Right cardiac atrium (tissue), 5 donors: ENCODE data around the gene OR5W2. TPM values are rescaled to one million over a fixed set of nuclear protein-coding genes. Genes with fewer than 3 reads are reported as not detected.
"Not testable (repeated sequence)": the region's sequence is repeated elsewhere in the genome, so short reads cannot be mapped to it uniquely, and the experiment has no call there.

ENCODE experiments used
- ATAC-seq, 2 donors: fragments of 200-7000 bp; cut with Tn5 transposase; one replicate each; pipeline versions ENCODE4 v1.8.0 to v1.9.1; 2020; ENCODE audit warnings: moderate library complexity in 2 of 2, mild to moderate bottlenecking in 1 of 2
- DNase-seq, 3 donors: peaks; one replicate each; pipeline ENCODE4 v3.0.0-alpha.2; 2020
- H3K27ac ChIP-seq: one replicate; pipeline ENCODE4 v1.5.1; 2013; ENCODE audit warnings: mild to moderate bottlenecking, low read length, control low read depth, moderate library complexity
- H3K27me3 ChIP-seq: one replicate; pipeline ENCODE4 v1.6.1; 2013; ENCODE audit not compliant: control insufficient read depth, insufficient read depth
- H3K4me1 ChIP-seq: one replicate; pipeline ENCODE4 v1.6.1; 2013; ENCODE audit warnings: low read length; ENCODE audit not compliant: control insufficient read depth, insufficient read depth
- H3K4me3 ChIP-seq: one replicate; pipeline ENCODE4 v1.5.1; 2013; ENCODE audit warnings: low read length, control low read depth
- H3K9me3 ChIP-seq: one replicate; pipeline ENCODE4 v1.6.1; 2013; ENCODE audit warnings: low read length; ENCODE audit not compliant: control insufficient read depth
- WGBS: extraction: QIAGEN DNeasy Blood & Tissue Kit; methylation state at CpG from one replicate; pipeline ENCODE4 v1.1.7; 2013; 5-methylcytosine and 5-hydroxymethylcytosine counted together
- intact Hi-C, 4 donors: fragments of 100-400 bp; cut with DNase I; formaldehyde crosslinking; loops; one replicate each; pipeline versions ENCODE4 v1.11.0 to v1.14.0; 2022 to 2023
- long read RNA-seq, 4 donors: library from polyadenylated mRNA; unstranded; transcript quantifications; one replicate each; pipeline ENCODE4 v2.0.0, GENCODE V29; 2020 to 2021
- polyA plus RNA-seq: library from polyadenylated mRNA; stranded (reverse); fragments of 200-250 nt; gene quantifications from one replicate; pipeline ENCODE4 v1.2.3, GENCODE V29; 2013
- total RNA-seq, 4 donors: library from RNA; stranded (reverse); fragmentation: NEBNext Ultra II Directional; extraction: Animal tissue kit (Norgen Biotek cat#: 25700); gene quantifications; one replicate each; pipeline ENCODE4 v1.2.1, GENCODE V29; 2021
- donor health status: healthy with polysubstance abuse.
- donor health status: DM: no; HTN: yes; CAD: no.
- donor health status: DM: no; HTN: no; CAD: no.
- donor health status: DM: no; HTN: yes; CAD: no; lungs with severe emphysema.
- donor health status: DM: yes; HTN: yes; CAD: no.

The OR5W2 gene
- total RNA-seq (not detected), polyA plus RNA-seq (not detected)
- long read RNA-seq, donor 1: 0 reads
- long read RNA-seq, donor 2: 0 reads
- long read RNA-seq, donor 3: 0 reads
- long read RNA-seq, donor 4: 0 reads

DNA sequence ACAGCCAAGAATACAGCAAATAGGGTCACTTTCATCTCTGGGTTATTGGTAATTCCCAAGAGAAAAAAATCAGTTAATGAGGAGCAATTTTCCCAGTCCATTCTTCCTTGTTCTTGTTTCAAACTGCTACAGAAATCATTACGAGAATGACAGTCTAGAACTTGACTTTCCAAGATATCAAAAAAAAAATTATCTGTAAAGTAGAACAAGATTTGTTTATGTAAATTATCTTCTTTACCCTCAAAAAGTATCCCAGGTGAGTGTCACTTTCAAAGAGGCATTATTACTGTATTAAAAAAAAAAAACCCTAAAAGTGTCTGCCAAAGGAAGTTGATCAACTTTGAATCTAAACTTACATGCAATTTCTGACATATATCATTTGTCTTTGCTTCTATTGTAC, at the start of gene OR5W2:
Gene OR5W2, minus strand, starts transcription at position 101 of the 400 bp plus-strand sequence. Its CDS starts 0 bp downstream, at position 101.
- Histone ChIP-seq H3K4me3 (no peak within 1 kb of the TSS), H3K27me3 (no peaks in the 10 kb centered on the region), H3K27ac (no peak within 1 kb of the TSS), H3K4me1 (no peaks in the 10 kb centered on the region), H3K9me3 (no peaks in the 10 kb centered on the region)
- ATAC-seq (no peak), DNase-seq (no peak)
- whole genome bisulfite sequencing: 54% methylated on average over 1 of the region's 1 CpG
- intact Hi-C loops: no loop called here

DNA sequence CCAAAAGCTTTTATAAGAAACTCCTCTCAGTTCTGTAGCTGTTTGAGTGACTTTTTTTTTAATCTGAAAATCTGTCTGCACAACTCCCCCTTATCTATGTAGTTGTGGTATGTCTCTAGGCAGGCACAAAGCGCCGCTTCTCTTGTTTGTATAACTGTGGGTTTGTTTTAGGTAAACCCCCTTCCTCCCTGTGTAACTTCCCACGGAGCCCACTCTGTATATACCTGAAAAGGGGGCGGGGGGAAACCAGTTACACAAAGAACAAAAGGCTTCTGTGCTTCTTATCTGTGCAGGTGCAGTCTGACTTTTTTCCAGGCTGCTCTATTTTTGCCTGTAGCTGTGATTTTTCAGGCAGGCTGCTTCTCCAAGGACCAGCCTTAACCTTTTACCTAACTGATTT, 42.1 kb upstream of the OR5W2 start:
- WGBS: 62% methylated on average over 4 of the region's 4 CpGs
- intact Hi-C loops: no loop called here

DNA sequence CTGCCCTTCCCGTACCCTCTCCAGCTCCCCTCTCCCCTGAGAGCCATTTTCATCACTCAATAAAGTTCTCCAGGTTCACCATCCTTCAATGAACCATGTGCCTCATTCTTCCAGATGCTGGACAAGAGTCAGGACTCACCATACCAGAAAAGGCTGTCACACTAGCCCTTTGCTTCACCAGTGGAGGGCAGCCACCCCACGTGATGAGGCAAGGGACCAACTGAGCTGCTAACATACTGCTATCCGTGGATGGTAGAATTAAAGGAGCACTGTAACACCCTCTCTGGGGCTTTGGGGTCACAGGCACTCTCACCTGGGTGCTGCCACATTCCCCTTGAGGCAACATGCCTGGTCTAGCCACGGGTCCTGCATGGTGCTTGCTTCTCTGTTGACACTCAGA, 34.9 kb upstream of the OR5W2 start:
- DNase-seq (no peak), ATAC-seq (no peak)
- Histone ChIP-seq H3K27me3 (no peaks in the 10 kb centered on the region), H3K9me3 (no peaks in the 10 kb centered on the region), H3K4me1 (no peaks in the 10 kb centered on the region), H3K27ac (no peak overlapping the region), H3K4me3 (no peak overlapping the region)
- intact Hi-C loops: no loop called here
- 71% methylated on average over 4 of the region's 4 CpGs for WGBS

More for the DNA sequence above, 42.1 kb upstream of the OR5W2 start:
- DNase-seq: no peak
- Histone ChIP-seq H3K27ac (no peak overlapping the region), H3K4me3 (no peak overlapping the region), H3K9me3 (no peaks in the 10 kb centered on the region), H3K4me1 (no peaks in the 10 kb centered on the region), H3K27me3 (no peaks in the 10 kb centered on the region)
- no peak for ATAC-seq

DNA sequence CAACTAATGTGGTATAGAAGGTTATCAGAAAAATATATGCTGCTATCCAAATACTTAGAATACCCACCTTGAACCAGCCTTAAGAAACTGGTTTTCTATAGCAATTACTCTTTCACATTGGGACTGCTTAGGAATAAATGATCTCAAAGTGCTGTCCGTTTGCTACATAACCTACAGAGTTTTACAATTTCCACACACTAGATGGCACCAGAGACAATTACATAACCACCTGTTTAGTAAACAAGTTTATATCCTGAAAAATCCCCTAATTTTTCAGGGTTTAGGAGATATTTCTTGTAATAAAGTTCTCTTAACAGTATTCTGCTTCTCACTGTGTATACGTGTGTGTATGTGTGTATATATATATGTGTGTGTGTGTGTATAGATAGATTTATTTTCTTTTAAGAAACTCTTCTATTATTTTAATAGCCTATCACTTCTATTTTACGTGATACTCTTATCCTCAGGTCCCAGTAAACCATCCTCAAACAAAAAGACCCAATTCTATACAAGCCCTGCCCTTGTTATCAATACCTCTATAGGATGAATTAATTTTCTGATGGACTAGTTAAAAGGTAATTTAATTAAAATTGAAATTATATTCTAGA, 28.5 kb upstream of the OR5W2 start:
- ATAC-seq (no peak), DNase-seq (no peak)
- WGBS: 2% methylated on average over 3 of the region's 3 CpGs
- Histone ChIP-seq H3K4me3 (no peak overlapping the region), H3K27me3 (no peaks in the 10 kb centered on the region), H3K4me1 (no peaks in the 10 kb centered on the region), H3K27ac (no peak overlapping the region), H3K9me3 (no peaks in the 10 kb centered on the region)
- intact Hi-C loops: no loop called here

DNA sequence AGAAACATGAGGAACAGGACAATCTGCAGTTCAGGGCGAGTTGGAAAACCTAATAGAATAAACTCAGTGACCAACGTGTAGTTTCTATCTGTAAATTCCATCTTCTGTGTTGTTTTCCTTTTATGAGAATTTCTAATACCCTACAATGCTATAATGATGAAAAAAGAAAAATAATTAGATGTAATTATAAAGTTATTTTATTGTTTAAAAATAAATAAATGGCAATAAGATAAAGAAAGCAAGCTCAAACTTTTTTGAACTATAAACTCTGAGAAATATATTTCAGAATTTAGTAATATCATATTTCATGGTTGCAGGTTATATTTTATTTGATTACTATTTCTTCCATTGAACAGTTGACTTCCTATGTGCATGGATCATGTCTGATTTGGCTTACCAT, 21.9 kb upstream of the OR5W2 start, which contains the start of gene OR5I1:
Gene OR5I1, minus strand, starts transcription at position 101 of the 400 bp plus-strand sequence. Its CDS starts 0 bp downstream, at position 101.
- intact Hi-C loops: no loop called here
- 64% methylated on average over 2 of the region's 2 CpGs for WGBS
- no peaks in the 10 kb centered on the region for H3K27me3 ChIP-seq
- no peak within 1 kb of the TSS for H3K4me3 ChIP-seq
- DNase-seq: no peak
- H3K4me1 ChIP-seq: no peaks in the 10 kb centered on the region
- H3K27ac ChIP-seq: no peak within 1 kb of the TSS
- no peaks in the 10 kb centered on the region for H3K9me3 ChIP-seq
- no peak for ATAC-seq

DNA sequence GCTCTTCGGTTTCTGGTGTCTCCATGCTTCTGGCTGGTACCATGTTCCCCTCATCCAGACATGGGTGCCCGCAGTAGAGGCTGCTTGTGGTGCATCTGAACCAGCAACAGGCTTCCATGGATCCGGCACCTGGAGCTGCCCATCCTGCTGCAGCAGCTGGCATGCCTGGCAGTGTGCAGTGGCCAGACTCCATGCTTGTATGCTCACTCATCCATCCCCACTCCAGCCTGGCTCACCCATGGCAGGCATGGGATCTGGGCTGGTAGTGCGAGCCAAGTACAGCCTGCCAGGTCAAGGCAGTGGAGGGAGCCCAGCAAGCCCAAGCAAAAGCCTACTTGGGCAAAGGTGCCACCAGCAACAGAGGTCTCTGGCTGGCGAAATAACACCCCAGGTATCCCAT, 6.2 kb upstream of the OR5W2 start:
- H3K4me1 ChIP-seq: no peaks in the 10 kb centered on the region
- H3K27ac ChIP-seq: no peak overlapping the region
- H3K27me3 ChIP-seq: no peaks in the 10 kb centered on the region
- DNase-seq: no peak
- intact Hi-C loops: no loop called here
- no peak overlapping the region for H3K4me3 ChIP-seq
- ATAC-seq: no peak
- WGBS: 75% methylated on average over 5 of the region's 5 CpGs
- no peaks in the 10 kb centered on the region for H3K9me3 ChIP-seq

DNA sequence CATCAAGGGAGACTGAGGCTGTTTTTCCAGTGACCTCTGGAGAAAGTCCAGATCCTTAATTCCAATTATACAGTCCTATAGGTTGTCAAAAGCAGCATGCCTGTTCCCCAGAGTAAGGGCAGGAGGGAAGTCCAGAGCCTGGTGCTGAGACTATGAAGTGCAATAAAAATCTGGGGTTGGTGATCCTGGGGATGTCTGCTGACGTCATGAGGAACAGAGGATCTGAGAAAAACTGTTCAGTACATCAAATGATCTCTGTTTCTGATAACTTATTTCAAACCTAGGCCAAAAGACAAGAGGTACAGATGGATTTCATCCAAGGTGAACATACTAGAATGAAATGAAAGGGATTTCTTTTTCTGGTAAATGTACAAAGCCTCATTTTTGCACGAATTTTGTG, 12.1 kb downstream of the OR5W2 start:
- intact Hi-C loops: no loop called here
- H3K4me3 ChIP-seq: no peak overlapping the region
- no peaks in the 10 kb centered on the region for H3K9me3 ChIP-seq
- no peaks in the 10 kb centered on the region for H3K27me3 ChIP-seq
- WGBS: 32% methylated on average over 2 of the region's 2 CpGs
- no peak overlapping the region for H3K27ac ChIP-seq
- no peak for ATAC-seq
- no peaks in the 10 kb centered on the region for H3K4me1 ChIP-seq
- no peak for DNase-seq

DNA sequence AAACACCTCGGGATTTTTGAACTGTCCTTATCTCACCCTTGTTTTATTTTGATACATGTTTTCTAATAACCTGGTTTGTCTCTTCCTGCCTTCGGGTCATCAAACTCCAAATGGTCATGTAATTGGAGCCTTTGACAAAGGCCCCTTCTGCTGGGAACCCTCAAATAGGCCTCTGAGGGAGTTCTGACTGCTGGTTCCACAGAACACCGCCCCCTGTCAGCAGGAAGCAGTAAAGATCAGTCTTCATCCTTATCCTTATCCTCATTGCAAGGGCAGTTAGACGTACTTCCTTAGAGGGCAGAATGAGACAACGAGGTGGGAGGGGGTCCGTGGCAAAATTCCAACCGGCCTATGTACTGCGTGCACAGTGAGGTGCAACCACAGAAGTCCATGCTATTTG, 19.2 kb downstream of the OR5W2 start:
- ATAC-seq (no peak), DNase-seq (no peak)
- intact Hi-C loops: no loop called here
- 56% methylated on average over 8 of the region's 8 CpGs for WGBS
- no peaks in the 10 kb centered on the region for H3K9me3 ChIP-seq
- no peaks in the 10 kb centered on the region for H3K27me3 ChIP-seq
- no peaks in the 10 kb centered on the region for H3K4me1 ChIP-seq
- no peak overlapping the region for H3K4me3 ChIP-seq
- H3K27ac ChIP-seq: no peak overlapping the region

DNA sequence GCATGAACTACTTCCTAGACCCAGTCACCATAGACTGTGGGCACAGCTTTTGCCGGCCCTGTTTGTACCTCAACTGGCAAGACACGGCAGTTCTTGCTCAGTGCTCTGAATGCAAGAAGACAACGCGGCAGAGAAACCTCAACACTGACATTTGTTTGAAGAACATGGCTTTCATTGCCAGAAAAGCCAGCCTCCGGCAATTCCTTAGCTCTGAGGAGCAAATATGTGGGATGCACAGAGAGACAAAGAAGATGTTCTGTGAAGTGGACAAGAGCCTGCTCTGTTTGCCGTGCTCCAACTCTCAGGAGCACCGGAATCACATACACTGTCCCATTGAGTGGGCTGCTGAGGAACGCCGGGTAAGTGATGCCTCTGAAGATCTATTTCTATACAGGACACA, 28.9 kb downstream of the OR5W2 start:
- H3K27ac ChIP-seq, ATAC-seq, H3K27me3 ChIP-seq, H3K4me1 ChIP-seq, H3K9me3 ChIP-seq, DNase-seq, H3K4me3 ChIP-seq, intact Hi-C loops: not testable (repeated sequence)
- 84% methylated on average over 9 of the region's 9 CpGs for WGBS

DNA sequence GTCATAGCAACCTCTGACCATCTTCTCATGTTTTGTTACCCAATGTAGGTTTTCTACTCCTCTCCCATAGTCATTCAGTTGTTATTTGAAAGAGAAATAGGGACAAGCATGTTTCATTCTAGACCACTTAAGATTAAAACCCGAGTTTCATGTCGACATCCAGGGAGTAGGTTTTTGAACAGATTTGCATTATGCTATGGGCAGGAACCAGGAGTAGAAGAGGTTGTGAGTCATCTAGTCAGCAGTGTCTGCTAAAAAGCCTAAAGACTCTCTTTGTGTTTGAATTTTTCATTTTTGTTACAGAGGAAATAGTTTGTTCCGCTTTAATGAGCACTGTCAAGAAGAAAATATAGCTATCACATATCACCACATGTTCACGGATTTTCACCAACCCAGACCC, 29.4 kb downstream of the OR5W2 start:
- 81% methylated on average over 4 of the region's 4 CpGs for WGBS
- H3K4me1 ChIP-seq, H3K4me3 ChIP-seq, H3K27me3 ChIP-seq, DNase-seq, H3K27ac ChIP-seq, ATAC-seq, H3K9me3 ChIP-seq, intact Hi-C loops: not testable (repeated sequence)

DNA sequence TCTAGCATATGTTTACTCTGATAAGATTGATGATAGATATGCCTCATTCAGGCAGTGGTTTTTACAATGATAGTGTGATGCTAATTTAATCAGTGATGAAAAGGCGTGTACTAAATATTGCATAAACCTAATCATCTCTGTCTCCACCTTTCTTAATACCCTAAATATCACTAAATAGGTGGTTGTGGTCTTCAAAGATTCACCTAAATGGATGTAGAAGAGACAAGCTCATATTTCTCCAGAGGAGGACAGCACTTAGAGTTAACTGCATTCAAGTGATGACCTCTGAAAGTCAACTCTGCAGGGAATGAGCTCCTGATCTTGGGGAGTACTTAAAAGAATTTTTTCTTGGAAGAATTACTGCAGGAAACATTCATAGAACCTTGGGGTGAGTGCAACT, 31.4 kb downstream of the OR5W2 start, which contains the start of gene TRIM51:
Gene TRIM51, plus strand, starts transcription at position 301 of the 400 bp plus-strand sequence. CDS start 2,132 bp downstream, outside the sequence.
- WGBS: 71% methylated on average over 1 of the region's 1 CpG
- H3K4me3 ChIP-seq, ATAC-seq: not testable (repeated sequence)

More for the DNA sequence above, 31.4 kb downstream of the OR5W2 start, which contains the start of gene TRIM51:
- H3K9me3 ChIP-seq, H3K27me3 ChIP-seq, H3K4me1 ChIP-seq, H3K27ac ChIP-seq, intact Hi-C loops, DNase-seq: not testable (repeated sequence)
